C4-2B (cell line): ENCODE results near the gene GMPR.

Source experiments
- ZFX ChIP-seq: fragments of 450-650 bp; IDR thresholded peaks from 2 replicates; pipeline ENCODE4 v1.6.1; 2017
- TF ChIP-seq, protein P1 (sequence below): fragments of 450-650 bp; conservative IDR thresholded peaks from 2 replicates; pipeline ENCODE4 v1.5.1; 2017; ENCODE audit warnings: mild to moderate bottlenecking

DNA sequence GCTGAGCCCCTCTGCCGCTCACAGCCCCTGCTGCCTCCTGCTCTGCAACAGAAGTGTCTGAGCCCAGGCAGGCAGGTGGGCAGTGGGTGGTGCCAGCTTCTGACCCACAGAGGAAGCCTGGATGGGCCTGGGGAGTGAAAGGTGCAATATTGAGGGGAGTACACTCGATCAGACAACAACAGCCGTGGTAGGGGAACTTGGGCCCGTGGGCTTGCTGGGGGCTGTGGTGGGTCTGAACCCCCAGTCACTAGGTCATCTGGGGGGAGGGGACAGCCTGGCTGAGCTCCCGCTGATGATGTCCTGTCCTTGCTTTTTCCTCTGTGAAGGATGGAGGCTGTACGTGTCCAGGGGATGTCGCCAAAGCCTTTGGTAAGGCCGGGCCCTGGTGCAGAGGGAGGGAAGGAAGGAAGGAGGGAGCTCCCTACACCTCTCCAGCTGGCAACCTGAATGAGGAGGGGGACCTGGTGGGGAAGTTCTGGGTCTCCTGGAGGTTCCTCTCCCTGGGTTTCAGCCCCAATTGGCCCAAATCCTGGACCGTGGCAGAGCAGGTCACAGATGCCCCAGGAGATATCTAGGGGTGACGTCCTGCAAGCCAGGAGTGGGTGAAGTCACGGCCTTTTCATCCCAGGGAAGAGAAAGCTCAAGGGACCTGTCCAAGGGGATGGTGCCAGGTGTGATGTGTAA, 47.2 kb downstream of the GMPR start:
- TF ChIP-seq, protein P1, sequence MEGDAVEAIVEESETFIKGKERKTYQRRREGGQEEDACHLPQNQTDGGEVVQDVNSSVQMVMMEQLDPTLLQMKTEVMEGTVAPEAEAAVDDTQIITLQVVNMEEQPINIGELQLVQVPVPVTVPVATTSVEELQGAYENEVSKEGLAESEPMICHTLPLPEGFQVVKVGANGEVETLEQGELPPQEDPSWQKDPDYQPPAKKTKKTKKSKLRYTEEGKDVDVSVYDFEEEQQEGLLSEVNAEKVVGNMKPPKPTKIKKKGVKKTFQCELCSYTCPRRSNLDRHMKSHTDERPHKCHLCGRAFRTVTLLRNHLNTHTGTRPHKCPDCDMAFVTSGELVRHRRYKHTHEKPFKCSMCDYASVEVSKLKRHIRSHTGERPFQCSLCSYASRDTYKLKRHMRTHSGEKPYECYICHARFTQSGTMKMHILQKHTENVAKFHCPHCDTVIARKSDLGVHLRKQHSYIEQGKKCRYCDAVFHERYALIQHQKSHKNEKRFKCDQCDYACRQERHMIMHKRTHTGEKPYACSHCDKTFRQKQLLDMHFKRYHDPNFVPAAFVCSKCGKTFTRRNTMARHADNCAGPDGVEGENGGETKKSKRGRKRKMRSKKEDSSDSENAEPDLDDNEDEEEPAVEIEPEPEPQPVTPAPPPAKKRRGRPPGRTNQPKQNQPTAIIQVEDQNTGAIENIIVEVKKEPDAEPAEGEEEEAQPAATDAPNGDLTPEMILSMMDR = no peak
- TF ChIP-seq ZFX = no peak
